Activated T-cell treated with anti-CD3 and anti-CD28 coated beads, Interleukin-2, amount 50 U/mL, for 4 hours (primary cell): ENCODE measurements around the gene NCAM2. TPM values are rescaled to one million over a fixed set of nuclear protein-coding genes. Genes with fewer than 3 reads are reported as not detected.

Experiments
- ATAC-seq, 2 donors: fragments of 200-7000 bp; cut with Tn5 transposase; one replicate each; pipeline ENCODE4 v1.10.0; 2021
- DNase-seq: peaks from one replicate; pipeline ENCODE4 v3.0.0-alpha.2; 2020
- H3K27me3 Mint-ChIP-seq: one replicate; pipeline ENCODE4 v1.8.0; 2021; ENCODE audit warnings: low read depth, mixed read lengths
- H3K36me3 Mint-ChIP-seq: one replicate; pipeline ENCODE4 v1.8.0; 2022; ENCODE audit warnings: mixed read lengths; ENCODE audit not compliant: insufficient read depth
- H3K4me1 Mint-ChIP-seq: one replicate; pipeline ENCODE4 v1.8.0; 2021; ENCODE audit warnings: low read depth, mixed read lengths
- H3K4me3 Mint-ChIP-seq: one replicate; pipeline ENCODE4 v1.8.0; 2021; ENCODE audit warnings: mild to moderate bottlenecking, moderate library complexity, mixed read lengths
- H3K9me3 Mint-ChIP-seq: one replicate; pipeline ENCODE4 v1.8.0; 2021; ENCODE audit warnings: mixed read lengths
- total RNA-seq, 3 donors: library from RNA; stranded (reverse); gene quantifications; one replicate each; pipeline ENCODE4 v1.2.1, GENCODE V29; 2021

Gene NCAM2
- total RNA-seq, 3 donors from 2014 or later, result not detected

DNA sequence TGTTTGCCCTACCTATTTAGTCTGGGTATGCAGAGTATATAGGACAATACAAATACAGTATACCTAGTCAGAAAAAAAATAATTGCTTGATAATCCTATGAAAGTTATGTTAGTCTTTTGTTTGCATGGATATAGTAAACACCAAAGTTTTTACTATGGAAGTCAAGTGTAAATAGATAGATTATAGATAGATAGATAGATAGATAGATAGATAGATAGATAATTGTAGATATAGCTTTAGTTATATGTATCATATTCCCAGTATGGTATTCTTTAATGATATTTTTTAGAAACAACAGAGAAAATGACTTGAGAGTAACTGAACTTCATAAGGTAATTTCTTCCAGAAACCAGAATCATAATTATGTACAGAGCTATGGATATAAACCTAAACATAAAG lies 158.2 kb downstream of the NCAM2 start:
- Mint-ChIP-seq H3K36me3 (no peaks in the 10 kb centered on the region), H3K9me3 (no peaks in the 10 kb centered on the region), H3K4me1 (no peaks in the 10 kb centered on the region), H3K4me3 (no peak overlapping the region), H3K27me3 (no peaks in the 10 kb centered on the region)
- no peak for ATAC-seq
- no peak for DNase-seq

DNA sequence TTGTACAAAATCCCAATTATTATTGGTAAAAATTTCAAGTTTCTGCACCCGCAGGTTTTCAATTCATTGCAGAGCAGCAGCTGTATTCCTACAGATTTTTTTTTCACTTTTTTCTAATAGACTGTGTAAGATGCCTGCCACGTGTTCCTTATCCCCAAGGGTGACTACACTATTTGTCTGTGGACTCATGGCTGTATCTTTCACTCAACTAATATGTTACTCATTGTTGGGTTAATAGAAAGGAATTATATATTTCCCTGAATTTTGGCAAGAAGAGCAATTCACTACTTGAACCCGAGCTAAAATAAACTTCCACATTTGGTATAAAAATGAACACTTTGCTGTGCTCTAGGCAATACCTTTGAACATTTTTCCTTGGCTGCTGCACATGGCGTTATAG lies 158.7 kb downstream of the NCAM2 start:
- Mint-ChIP-seq H3K4me1 (no peaks in the 10 kb centered on the region), H3K36me3 (no peaks in the 10 kb centered on the region), H3K27me3 (no peaks in the 10 kb centered on the region), H3K9me3 (no peaks in the 10 kb centered on the region), H3K4me3 (no peak overlapping the region)
- ATAC-seq, result no peak
- no peak for DNase-seq

DNA sequence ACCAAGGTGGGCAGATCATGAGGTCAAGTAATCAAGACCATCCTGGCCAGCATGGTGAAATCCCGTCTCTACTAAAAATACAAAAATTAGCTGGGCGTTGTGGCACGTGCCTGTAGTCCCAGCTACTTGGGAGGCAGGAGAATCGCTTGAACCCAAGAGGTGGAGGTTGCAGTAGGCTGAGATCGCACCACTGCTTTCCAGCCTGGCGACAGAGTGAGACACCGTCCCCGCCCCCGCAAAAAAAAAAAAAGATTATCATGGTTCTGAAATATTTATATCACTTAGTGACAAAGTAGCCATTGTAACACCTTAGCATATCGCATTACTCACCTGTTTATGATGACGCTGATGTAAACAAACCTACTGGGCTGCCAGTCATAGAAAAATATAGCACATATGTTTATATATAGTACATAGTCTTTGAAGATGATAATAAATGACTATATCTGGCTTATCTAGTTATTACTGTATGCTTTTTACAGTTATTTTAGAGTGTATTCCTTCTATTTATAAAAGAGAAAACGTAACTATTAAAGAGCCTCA lies 160.2 kb downstream of the NCAM2 start:
- ATAC-seq, result no peak
- H3K36me3 Mint-ChIP-seq, result no peaks in the 10 kb centered on the region
- DNase-seq, result no peak

DNA sequence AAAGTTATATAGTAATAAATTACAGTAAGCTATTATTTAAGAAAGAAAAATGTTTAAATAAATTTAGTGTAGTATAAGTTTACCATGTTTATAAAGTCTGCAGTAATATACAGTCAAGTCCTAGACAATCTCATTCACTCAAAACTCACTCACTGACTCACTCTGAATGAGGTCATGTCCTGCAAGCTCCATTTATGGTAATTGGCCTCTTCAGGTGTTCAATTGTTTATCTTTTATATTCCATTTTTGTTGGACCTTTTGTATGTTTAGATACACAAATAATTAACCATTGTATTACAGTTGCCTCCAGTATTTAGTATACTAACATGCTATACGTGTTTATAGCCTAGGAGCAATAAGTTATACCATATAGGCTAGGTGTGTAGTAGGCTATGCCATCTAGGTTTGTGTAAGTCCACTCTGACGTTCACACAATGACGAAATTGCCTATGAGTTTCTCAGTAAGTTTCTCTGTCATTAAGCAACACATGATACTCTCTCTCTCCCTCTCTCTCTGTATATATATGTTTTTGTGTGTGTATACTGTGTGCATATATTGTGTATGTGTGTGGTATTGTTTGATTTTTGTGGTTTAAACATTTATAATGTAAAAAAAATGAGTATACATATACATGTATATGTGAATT lies 161.2 kb downstream of the NCAM2 start:
- DNase-seq (no peak), ATAC-seq (no peak)

More for the DNA sequence above, 160.2 kb downstream of the NCAM2 start:
- Mint-ChIP-seq H3K27me3 (no peaks in the 10 kb centered on the region), H3K4me3 (no peak overlapping the region), H3K4me1 (no peaks in the 10 kb centered on the region), H3K9me3 (no peaks in the 10 kb centered on the region)

DNA sequence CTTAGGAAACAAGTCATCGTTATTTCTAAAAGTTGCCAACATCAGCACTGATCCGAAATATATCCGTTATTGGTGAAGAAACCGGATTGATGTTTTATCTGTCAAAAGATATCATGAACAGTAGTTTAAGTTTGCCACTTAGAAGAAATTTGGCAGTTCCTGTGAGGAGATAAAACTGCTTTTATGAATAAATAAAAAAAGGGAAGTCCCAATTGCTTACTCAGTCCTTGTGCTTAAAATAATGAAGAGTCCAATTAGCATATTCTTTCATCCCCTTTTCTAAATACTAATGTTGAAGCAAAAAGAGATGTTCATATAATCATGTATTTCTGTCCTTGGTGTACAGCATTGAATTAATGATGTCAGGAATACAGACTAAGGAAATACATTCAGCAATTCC lies 164.6 kb downstream of the NCAM2 start:
- H3K9me3 Mint-ChIP-seq, result no peaks in the 10 kb centered on the region
- H3K36me3 Mint-ChIP-seq, result no peaks in the 10 kb centered on the region
- DNase-seq (no peak), ATAC-seq (no peak)
- H3K4me3 Mint-ChIP-seq, result no peak overlapping the region
- H3K27me3 Mint-ChIP-seq, result no peaks in the 10 kb centered on the region
- H3K4me1 Mint-ChIP-seq, result no peaks in the 10 kb centered on the region

More for the DNA sequence above, 161.2 kb downstream of the NCAM2 start:
- H3K36me3 Mint-ChIP-seq, result no peaks in the 10 kb centered on the region
- no peaks in the 10 kb centered on the region for H3K27me3 Mint-ChIP-seq
- no peaks in the 10 kb centered on the region for H3K9me3 Mint-ChIP-seq
- no peaks in the 10 kb centered on the region for H3K4me1 Mint-ChIP-seq
- no peak overlapping the region for H3K4me3 Mint-ChIP-seq

DNA sequence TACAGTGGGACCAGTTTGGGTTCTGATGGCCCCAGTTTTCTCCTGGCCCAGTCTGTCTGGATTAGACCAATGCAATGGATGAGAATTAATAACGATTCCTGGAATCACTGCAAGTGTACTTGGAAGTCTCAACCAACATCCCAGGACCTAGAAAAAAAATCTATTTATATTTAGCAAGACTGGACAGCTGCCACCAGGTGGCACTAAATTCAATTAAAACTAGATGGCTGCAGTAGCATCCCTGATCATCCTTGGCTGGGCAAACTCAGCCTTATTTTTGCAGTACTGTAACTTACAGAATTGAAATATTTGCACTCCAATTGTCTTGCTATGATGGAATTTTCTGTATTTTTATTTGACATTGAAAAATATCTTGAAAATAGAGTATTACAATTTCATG lies 165.7 kb downstream of the NCAM2 start:
- peak in 1 of 2 donors; percentile 38 for ATAC-seq

DNA sequence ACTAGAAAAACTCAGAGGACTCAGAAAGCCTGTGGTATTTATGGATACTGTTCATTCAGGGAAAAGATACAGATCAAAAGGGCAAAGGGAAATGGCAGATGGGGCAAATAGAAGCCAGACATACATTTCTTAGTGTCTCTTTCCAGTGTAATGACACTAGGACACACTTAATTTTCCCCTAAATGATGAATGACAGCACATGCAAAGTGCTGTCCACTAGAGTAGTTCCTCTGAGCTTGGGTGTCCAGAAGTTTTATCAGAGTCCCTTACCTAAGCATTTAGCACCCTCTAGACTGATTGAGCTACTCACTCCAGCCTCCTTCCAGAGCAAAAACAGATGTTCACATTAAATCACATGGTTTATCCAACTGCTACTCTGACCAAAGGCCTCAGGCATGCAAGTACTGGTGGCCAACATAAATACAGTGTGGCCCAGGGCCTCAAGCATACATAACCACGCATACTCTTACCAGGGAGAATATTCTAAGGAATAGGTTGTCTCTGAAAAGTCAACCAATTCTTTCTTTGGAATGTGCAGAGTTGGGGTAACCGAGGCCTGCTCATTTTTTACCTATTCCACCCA lies 166.9 kb downstream of the NCAM2 start:
- H3K4me1 Mint-ChIP-seq, result no peaks in the 10 kb centered on the region
- DNase-seq, result no peak
- H3K27me3 Mint-ChIP-seq, result no peaks in the 10 kb centered on the region
- ATAC-seq, result no peak
- no peak overlapping the region for H3K4me3 Mint-ChIP-seq
- H3K36me3 Mint-ChIP-seq, result no peaks in the 10 kb centered on the region
- H3K9me3 Mint-ChIP-seq, result no peaks in the 10 kb centered on the region

More for the DNA sequence above, 165.7 kb downstream of the NCAM2 start:
- no peaks in the 10 kb centered on the region for H3K4me1 Mint-ChIP-seq
- H3K36me3 Mint-ChIP-seq, result no peaks in the 10 kb centered on the region
- no peaks in the 10 kb centered on the region for H3K27me3 Mint-ChIP-seq
- DNase-seq, result peak; percentile 13
- no peak overlapping the region for H3K4me3 Mint-ChIP-seq
- no peaks in the 10 kb centered on the region for H3K9me3 Mint-ChIP-seq

DNA sequence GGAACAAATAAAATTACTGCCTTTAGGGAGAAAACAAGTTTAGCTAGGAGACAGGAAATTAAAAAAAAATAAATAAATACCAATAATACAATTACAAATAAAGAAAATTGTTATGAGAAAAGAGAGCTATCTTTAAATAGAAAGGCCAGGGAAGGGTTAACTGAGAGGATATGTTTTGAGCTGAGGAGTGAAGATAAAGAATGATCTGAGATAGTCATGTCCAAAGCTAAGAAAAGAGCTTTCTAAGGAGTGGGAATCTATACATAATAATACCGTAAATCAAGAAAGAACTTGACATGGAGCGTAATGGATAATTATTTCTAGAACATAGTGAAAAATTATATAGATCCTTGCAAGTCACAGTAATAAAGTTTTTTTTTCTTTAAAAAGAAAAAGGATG lies 176.5 kb downstream of the NCAM2 start:
- no peak for ATAC-seq
- Mint-ChIP-seq H3K36me3 (no peaks in the 10 kb centered on the region), H3K4me1 (peaks cover 5% of the 10 kb centered on the region), H3K27me3 (no peaks in the 10 kb centered on the region), H3K4me3 (no peak overlapping the region), H3K9me3 (no peaks in the 10 kb centered on the region)
- DNase-seq, result no peak

DNA sequence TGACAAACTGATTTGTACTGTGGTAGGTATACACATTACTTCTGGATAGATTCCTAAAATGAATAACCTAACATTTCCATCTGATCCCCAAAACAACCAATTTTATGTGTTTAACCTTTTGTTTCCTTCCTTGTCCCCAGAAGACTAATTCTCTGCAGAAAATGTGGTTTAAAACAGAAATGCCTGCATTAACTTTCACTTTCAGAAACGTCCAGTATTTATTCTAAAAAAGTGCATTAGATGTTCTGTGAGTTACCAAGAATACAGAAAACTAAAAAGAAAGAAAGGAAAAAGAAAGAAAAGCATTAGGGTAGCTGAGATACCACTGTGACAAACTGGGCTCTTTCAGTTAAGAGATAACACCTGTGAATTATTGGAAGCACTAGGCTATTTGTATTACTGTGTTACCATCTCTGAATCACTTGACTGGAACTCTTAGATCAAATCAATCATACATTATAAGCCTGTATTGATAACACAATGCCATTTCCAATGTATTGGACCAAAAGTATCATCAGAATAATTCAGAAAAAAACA lies 177.7 kb downstream of the NCAM2 start:
- ATAC-seq (no peak), DNase-seq (no peak)
- Mint-ChIP-seq H3K27me3 (no peaks in the 10 kb centered on the region), H3K36me3 (no peaks in the 10 kb centered on the region), H3K4me1 (peaks cover 5% of the 10 kb centered on the region), H3K9me3 (no peaks in the 10 kb centered on the region), H3K4me3 (no peak overlapping the region)

DNA sequence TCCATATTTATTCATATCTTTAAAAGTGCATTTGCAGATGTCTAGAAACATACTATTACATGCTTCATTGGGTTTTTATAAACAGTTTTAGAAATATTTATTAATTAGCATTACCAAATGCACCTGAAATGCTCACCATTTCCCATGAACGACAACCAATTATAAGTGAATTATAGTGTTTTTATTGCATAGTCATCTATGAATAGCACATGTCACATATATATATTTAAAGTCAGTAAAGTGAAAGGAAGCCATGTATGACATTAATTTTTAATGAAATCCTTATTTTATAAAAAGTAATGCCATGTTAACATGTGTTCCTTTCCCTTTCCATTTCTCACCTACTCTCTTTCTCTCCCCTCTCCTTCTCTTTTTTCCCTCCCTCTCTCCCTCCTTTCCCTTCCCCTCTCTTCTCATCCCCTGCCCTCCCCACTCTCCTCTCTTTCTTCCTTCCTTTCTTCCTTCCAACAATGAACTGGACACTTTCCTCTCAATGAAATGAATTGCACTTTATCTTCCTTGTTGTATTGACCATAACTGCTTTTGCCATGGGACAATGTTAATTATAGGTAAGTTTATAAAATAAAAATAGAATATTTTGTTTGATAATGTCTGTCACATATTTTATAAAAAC lies 179.3 kb downstream of the NCAM2 start:
- no peak overlapping the region for H3K4me3 Mint-ChIP-seq
- DNase-seq, result no peak
- H3K27me3 Mint-ChIP-seq, result no peaks in the 10 kb centered on the region
- H3K9me3 Mint-ChIP-seq, result no peaks in the 10 kb centered on the region
- H3K4me1 Mint-ChIP-seq, result peaks cover 5% of the 10 kb centered on the region
- no peak for ATAC-seq
- H3K36me3 Mint-ChIP-seq, result no peaks in the 10 kb centered on the region

DNA sequence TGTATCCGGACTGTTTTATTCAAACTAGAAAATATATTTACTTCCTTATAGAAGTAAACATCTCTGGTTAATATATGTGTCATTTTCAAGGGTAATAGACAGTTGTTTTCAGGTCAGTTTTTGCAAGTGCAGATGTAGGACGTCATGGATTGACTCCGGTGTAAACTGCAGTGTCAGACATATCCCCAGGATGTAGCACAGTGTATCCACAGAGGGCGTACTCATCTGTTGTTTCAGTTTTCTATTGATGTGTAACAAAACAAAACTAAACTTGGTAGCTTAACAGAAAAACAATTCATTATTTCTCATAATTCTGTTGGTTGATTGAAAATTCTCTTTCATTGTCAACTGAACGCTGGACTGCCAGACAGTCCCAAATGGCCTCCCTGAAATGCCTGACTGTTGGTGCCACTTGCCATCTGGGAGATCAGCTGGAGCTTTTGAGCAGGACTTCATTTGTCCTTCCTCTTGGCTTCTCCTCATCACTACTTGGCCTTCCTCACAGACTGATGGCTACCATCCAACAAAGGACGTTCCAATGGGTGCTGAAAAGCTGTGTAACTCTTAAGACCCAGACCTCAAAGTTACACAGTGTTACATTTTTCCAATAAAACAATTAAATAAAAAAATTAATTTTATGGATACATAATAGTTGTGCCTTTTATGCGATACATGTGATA lies 181.6 kb downstream of the NCAM2 start:
- no peaks in the 10 kb centered on the region for H3K9me3 Mint-ChIP-seq
- ATAC-seq, result no peak
- H3K4me3 Mint-ChIP-seq, result no peak overlapping the region
- DNase-seq, result no peak
- H3K36me3 Mint-ChIP-seq, result no peaks in the 10 kb centered on the region
- H3K27me3 Mint-ChIP-seq, result no peaks in the 10 kb centered on the region
- H3K4me1 Mint-ChIP-seq, result peaks cover 5% of the 10 kb centered on the region

DNA sequence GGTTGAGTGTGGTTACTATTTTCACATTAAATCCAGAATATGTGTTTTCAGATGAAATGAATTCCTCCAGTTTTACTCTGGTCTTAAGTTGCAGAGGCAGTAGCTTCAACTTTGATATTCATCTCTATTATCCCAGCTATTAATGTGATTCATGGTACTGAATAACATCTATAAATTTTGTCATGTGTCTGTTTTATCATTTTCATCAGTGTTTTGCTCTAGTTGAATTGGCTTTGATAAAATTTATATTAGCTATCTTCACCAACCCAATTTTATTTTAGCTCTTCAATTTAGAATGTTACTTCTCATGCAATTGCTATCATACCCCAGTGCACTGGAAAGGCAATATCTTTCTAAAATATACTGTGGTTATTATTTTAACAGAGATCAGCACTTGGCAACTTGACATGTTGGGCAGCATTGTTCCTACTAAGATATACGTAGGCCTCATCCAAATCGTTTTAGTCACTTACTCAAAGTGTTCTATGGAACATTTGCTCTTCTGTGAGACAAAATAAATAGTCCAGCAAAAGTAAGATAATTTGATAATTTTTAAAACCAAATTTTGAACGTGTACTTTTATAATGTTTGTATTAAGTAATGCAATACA lies 184.3 kb downstream of the NCAM2 start:
- ATAC-seq (no peak), DNase-seq (no peak)
- Mint-ChIP-seq H3K36me3 (no peaks in the 10 kb centered on the region), H3K9me3 (no peaks in the 10 kb centered on the region), H3K27me3 (no peaks in the 10 kb centered on the region), H3K4me3 (no peak overlapping the region), H3K4me1 (no peaks in the 10 kb centered on the region)

DNA sequence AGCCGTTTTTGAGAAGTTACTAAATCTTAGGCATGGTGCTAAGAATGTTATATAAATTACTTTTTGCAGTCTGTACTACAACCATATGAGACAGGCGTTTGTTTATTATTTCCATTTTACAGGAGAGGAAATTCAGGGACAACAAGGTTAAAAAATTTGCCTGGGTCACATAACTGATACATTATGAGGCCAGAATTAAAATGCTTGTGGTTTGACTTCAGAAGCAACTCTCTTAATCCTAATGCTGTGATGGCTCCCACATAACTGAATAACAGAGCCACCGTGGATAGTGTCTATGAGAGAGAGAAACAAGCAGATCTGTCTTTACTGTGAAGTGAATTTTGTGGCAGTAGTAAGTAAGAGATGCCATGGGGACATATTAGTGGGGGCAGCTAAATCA lies 184.9 kb downstream of the NCAM2 start:
- Mint-ChIP-seq H3K36me3 (no peaks in the 10 kb centered on the region), H3K4me1 (no peaks in the 10 kb centered on the region), H3K4me3 (no peak overlapping the region), H3K27me3 (no peaks in the 10 kb centered on the region), H3K9me3 (no peaks in the 10 kb centered on the region)
- ATAC-seq (no peak), DNase-seq (no peak)
